GM06990 (cell line): ENCODE results near the gene TSR1.

Source experiments
- DNase-seq: peaks from one replicate; pipeline ENCODE4 v3.0.0-alpha.2; 2011; ENCODE audit not compliant: insufficient read length; ENCODE audit errors: extremely low read depth
- H3K27me3 ChIP-seq: replicated peaks from 2 replicates; pipeline ENCODE4 v1.6.0; 2011; ENCODE audit warnings: low read length; ENCODE audit not compliant: control insufficient read depth, insufficient read depth
- H3K36me3 ChIP-seq: 2 replicates; pipeline ENCODE4 v1.5.1; 2011; ENCODE audit warnings: low read length; ENCODE audit not compliant: control insufficient read depth, insufficient read depth
- H3K4me3 ChIP-seq: replicated peaks from 2 replicates; pipeline ENCODE4 v1.5.1; 2011; ENCODE audit warnings: low read depth, mild to moderate bottlenecking, control low read depth, low read length
- TF ChIP-seq, protein P1 (sequence below): IDR thresholded peaks from 2 replicates; pipeline ENCODE4 v1.5.1; 2011; ENCODE audit warnings: low read length, control low read depth, mild to moderate bottlenecking, inconsistent platforms; ENCODE audit not compliant: insufficient read depth, poor library complexity, severe bottlenecking

TSR1 gene

DNA sequence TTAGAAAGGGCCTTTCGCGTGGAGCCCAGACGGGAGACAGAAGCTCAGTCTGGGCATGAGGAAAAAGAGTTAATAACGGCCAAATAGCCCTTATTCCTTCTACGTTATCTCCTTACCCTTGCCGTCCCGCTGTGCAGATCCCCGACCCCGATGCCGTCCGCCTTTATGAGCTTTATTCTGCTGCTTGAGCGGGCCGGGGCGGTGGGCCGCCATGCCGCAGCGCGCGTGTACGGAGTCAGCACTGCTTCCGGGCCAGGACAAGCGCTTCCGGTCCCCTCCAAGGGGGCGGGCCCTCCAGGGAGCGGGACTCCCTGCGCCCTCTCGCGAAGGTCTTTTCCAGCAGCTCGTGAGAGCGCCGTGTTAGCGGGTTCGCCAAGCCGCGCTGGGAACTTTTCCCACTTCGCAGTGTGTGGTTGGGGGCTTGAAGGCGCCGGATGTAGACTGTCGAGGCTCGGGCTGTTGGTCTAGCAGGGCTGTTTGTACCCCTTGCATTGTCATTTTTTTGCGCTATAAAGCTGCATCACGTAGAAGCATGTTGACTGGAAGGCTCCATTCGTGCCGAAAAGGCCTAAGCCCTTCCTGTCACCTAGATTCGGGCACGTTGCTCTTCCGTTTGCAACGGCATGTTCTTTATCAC is at the start of gene TSR1:
TSR1 (minus strand) TSS at position 243 of the 637 bp plus-strand sequence; CDS start at position 213, 30 bp downstream.
- TF ChIP-seq, protein P1, sequence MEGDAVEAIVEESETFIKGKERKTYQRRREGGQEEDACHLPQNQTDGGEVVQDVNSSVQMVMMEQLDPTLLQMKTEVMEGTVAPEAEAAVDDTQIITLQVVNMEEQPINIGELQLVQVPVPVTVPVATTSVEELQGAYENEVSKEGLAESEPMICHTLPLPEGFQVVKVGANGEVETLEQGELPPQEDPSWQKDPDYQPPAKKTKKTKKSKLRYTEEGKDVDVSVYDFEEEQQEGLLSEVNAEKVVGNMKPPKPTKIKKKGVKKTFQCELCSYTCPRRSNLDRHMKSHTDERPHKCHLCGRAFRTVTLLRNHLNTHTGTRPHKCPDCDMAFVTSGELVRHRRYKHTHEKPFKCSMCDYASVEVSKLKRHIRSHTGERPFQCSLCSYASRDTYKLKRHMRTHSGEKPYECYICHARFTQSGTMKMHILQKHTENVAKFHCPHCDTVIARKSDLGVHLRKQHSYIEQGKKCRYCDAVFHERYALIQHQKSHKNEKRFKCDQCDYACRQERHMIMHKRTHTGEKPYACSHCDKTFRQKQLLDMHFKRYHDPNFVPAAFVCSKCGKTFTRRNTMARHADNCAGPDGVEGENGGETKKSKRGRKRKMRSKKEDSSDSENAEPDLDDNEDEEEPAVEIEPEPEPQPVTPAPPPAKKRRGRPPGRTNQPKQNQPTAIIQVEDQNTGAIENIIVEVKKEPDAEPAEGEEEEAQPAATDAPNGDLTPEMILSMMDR = peak; percentile 51
- H3K27me3 ChIP-seq = no peaks in the 10 kb centered on the region
- peak within 1 kb of the TSS; percentile 73 for H3K4me3 ChIP-seq
- peak; percentile 91 for DNase-seq
- H3K36me3 ChIP-seq = peaks cover 10% of the 10 kb centered on the region

DNA sequence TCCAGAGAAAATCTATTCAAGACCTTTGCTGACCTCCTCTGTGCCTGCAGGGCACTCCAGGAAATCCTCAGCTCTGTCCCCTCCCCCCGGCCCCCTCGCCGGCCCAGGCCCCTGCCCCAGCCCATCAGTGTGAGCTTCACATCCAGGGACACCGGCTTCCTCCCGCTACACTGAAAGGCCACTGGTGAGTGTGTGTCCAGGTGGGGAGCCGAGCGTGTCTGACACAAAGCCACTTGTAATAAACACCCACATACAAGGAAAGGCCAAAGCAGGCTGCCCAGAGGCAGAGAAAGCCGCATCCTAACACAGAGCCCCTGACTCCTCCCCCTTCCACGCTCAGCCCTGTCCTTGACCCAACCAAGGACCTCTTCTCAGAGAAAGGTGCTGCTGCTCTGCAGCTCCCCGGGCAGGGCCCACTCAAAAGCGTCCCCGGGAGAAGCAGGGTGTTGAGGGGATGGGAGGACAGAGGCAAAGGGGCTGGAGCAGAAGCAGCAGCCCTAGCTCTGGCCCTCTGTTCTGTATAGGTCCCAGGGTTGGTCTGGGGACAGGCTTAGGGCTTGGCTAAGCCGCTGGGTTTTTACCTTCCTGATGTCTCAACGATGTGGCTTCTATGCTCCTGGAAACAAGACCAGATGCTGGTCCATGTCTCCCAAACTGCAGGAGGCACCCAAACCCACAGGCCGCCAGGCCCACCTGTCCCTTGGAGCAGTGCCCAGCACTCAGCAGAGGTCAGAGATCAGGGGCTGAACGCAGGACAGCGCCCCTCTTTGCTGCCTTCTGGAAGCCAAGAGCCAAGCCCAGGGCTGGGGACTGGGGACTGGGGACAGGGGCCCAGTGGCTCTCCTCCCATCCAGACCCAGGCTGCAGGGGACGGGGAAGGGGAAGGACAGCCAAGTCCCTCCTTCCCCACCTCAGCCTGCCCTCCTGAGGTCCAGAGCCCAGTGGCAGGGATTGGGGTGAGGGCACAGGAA is 49.3 kb upstream of the TSR1 start:
- Histone ChIP-seq H3K36me3 (peaks cover 11% of the 10 kb centered on the region), H3K27me3 (no peaks in the 10 kb centered on the region), H3K4me3 (no peak overlapping the region)
- TF ChIP-seq, protein P1 = no peak
- DNase-seq = no peak

DNA sequence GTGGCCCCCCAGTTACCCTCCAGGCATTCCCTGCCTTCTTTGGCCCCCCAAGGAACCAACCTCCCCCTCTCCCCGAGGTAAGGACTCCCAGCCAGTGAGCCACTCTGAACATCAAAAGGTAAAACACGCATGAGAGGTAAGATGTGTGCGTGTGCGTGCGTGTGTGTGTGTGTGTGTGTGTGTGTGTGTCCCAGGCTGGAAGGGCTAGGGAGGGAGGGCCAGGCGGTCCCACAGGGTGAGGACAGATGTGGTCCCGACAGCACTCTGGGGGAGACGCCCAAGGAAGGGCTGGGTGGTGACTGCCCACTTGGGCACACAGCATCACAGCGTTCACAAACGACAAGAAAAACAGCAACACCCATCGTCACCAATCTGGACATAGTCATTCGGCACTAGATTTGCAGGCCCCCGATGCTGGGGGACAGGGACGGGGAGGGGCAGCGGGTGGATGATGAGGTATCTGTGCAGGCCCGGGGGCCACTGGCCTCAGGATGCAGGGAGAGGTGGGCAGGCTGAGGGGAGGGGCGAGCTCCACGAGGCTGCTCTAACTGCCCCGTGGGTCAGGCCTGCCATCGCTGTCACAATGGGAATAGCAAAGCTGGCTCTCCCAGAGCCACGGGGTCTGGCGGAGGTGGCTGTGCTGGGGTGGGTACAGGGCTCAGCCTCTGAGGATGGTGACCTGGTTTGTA is 48.3 kb upstream of the TSR1 start:
- TF ChIP-seq, protein P1 = no peak
- no peaks in the 10 kb centered on the region for H3K27me3 ChIP-seq
- H3K36me3 ChIP-seq = peaks cover 10% of the 10 kb centered on the region
- H3K4me3 ChIP-seq = no peak overlapping the region
- no peak for DNase-seq

DNA sequence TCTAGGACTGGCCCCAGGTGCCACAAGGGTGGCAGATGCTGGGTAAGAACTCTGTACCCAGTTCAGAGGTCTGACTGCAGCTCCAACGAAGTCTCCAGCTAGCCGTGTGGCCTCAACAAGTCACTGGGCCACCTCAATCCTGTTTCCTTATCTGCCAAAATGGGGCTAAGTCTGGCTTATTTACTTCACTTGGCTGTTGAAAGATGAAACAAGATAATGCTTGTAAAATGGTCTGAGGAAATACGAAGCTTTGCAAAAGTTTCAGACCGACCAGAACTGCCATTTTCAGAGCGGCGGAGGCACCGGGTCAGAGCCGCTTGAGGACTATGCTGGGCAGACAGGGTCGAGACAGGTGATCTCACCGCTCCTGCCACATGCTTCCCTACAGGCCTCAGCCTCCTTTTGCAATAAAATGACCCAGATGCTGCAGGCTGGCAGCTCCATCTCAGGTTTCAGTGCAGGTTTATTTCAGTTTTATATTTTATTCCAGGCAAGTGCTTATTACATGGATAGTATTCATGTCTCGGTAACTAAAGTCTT is 47.4 kb upstream of the TSR1 start:
- TF ChIP-seq, protein P1 = no peak
- no peak overlapping the region for H3K4me3 ChIP-seq
- H3K36me3 ChIP-seq = peaks cover 9% of the 10 kb centered on the region
- no peaks in the 10 kb centered on the region for H3K27me3 ChIP-seq
- DNase-seq = no peak

DNA sequence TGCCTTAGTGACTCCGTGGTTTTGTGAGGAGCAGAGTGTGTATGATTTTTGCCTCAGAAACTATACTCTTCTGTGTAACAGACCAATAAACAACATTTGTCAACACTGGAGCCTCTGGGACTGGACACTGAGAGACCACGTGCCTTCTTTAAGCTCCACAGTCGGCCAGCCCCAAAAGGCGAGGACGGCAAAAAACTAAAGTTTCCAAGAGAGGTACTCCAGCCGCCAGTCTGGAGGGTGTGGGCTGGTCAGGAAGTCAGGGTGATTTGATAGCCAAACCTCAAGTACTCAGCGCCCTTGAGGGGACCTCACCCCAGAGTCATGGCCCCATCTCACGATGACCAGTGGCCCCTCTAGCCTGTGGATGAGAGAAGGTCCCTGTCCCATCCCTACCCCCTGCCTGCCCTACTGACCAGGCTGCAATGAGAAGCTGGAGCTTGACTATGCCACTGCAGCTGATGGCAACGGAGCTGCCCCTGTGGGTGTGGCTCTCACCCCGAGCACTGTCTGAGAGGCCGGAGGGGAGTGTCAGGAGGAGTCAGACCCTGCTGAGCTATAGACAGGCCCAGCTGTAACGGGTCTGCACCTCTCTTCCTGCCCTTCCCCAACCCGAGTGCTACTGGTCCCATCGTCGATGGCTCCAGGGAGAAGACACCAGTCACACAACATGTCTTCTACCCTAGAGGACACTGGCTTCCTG is 44.8 kb upstream of the TSR1 start:
- no peak overlapping the region for H3K4me3 ChIP-seq
- no peaks in the 10 kb centered on the region for H3K27me3 ChIP-seq
- H3K36me3 ChIP-seq = peaks cover 9% of the 10 kb centered on the region
- TF ChIP-seq, protein P1 = no peak
- no peak for DNase-seq
